Effector memory CD4-positive, alpha-beta T cell (primary cell): ENCODE data around the gene CCDC110.

Source experiments
- DNase-seq, 3 donors: peaks; one replicate each; pipeline ENCODE4 v3.0.0-alpha.2; 2020
- H3K27ac ChIP-seq: 2 replicates; pipeline ENCODE4 v1.7.0; 2013; ENCODE audit warnings: mild to moderate bottlenecking, low read length, moderate library complexity; ENCODE audit not compliant: insufficient read depth, poor library complexity, severe bottlenecking
- H3K27me3 ChIP-seq: replicated peaks from 2 replicates; pipeline ENCODE4 v1.7.0; 2013; ENCODE audit warnings: mild to moderate bottlenecking, low read length; ENCODE audit not compliant: insufficient read depth, control insufficient read depth, poor library complexity, severe bottlenecking
- H3K36me3 ChIP-seq: 2 replicates; pipeline ENCODE4 v1.7.0; 2013; ENCODE audit warnings: mild to moderate bottlenecking, low read length, moderate library complexity; ENCODE audit not compliant: control insufficient read depth, insufficient read depth
- H3K4me1 ChIP-seq: 2 replicates; pipeline ENCODE4 v1.7.0; 2013; ENCODE audit warnings: low read length, mild to moderate bottlenecking; ENCODE audit not compliant: control insufficient read depth, insufficient read depth, poor library complexity, severe bottlenecking
- H3K4me3 ChIP-seq: 2 replicates; pipeline ENCODE4 v1.7.0; 2013; ENCODE audit warnings: low read length, low read depth, mild to moderate bottlenecking; ENCODE audit not compliant: insufficient read depth, poor library complexity, severe bottlenecking
- H3K9me3 ChIP-seq: 2 replicates; pipeline ENCODE4 v1.7.0; 2013; ENCODE audit warnings: mild to moderate bottlenecking, low read length, moderate library complexity; ENCODE audit not compliant: control insufficient read depth

Gene CCDC110

GRCh38 chr4:185473247-185473646, 1.7 kb upstream of the CCDC110 start:
- H3K36me3 ChIP-seq: no peaks in the 10 kb centered on the region
- H3K4me3 ChIP-seq: no peak overlapping the region
- H3K27ac ChIP-seq: no peak overlapping the region
- no peaks in the 10 kb centered on the region for H3K9me3 ChIP-seq
- no peaks in the 10 kb centered on the region for H3K27me3 ChIP-seq
- no peak for DNase-seq
- peaks cover 8% of the 10 kb centered on the region for H3K4me1 ChIP-seq

GRCh38 chr4:185472103-185472542, 590 bp upstream of the CCDC110 start:
- Histone ChIP-seq H3K36me3 (no peaks in the 10 kb centered on the region), H3K4me3 (peak overlapping the region; percentile 69), H3K9me3 (no peaks in the 10 kb centered on the region), H3K27ac (no peak overlapping the region), H3K4me1 (peaks cover 8% of the 10 kb centered on the region), H3K27me3 (no peaks in the 10 kb centered on the region)
- no peak for DNase-seq

GRCh38 chr4:185470501-185471195, 885 bp downstream of the CCDC110 start:
- peak overlapping the region; percentile 47 for H3K4me3 ChIP-seq
- H3K4me1 ChIP-seq: peaks cover 8% of the 10 kb centered on the region
- H3K9me3 ChIP-seq: no peaks in the 10 kb centered on the region
- no peak overlapping the region for H3K27ac ChIP-seq
- no peaks in the 10 kb centered on the region for H3K27me3 ChIP-seq
- H3K36me3 ChIP-seq: no peaks in the 10 kb centered on the region
- DNase-seq: peak in 2 of 3 donors; percentile 28 to 46

- no peaks in the 10 kb centered on the region for H3K36me3 ChIP-seq
- peaks cover 8% of the 10 kb centered on the region for H3K4me1 ChIP-seq
- H3K4me3 ChIP-seq: no peak overlapping the region
- no peaks in the 10 kb centered on the region for H3K9me3 ChIP-seq
- no peaks in the 10 kb centered on the region for H3K27me3 ChIP-seq
- no peak overlapping the region for H3K27ac ChIP-seq
- DNase-seq: no peak
Measured at GRCh38 chr4:185469580-185470154, 1.9 kb downstream of the CCDC110 start.

- Histone ChIP-seq H3K4me1 (peaks cover 8% of the 10 kb centered on the region), H3K9me3 (no peaks in the 10 kb centered on the region), H3K4me3 (no peak overlapping the region), H3K27me3 (no peaks in the 10 kb centered on the region), H3K27ac (no peak overlapping the region), H3K36me3 (no peaks in the 10 kb centered on the region)
- no peak for DNase-seq
Measured at GRCh38 chr4:185468999-185469398, 2.5 kb downstream of the CCDC110 start.

GRCh38 chr4:185467991-185468390, 3.5 kb downstream of the CCDC110 start:
- H3K27me3 ChIP-seq: no peaks in the 10 kb centered on the region
- H3K9me3 ChIP-seq: no peaks in the 10 kb centered on the region
- no peak overlapping the region for H3K4me3 ChIP-seq
- no peaks in the 10 kb centered on the region for H3K36me3 ChIP-seq
- H3K27ac ChIP-seq: no peak overlapping the region
- no peak for DNase-seq
- peaks cover 8% of the 10 kb centered on the region for H3K4me1 ChIP-seq

- H3K4me3 ChIP-seq: no peak overlapping the region
- H3K9me3 ChIP-seq: no peaks in the 10 kb centered on the region
- H3K27ac ChIP-seq: no peak overlapping the region
- DNase-seq: no peak
- H3K27me3 ChIP-seq: no peaks in the 10 kb centered on the region
- H3K36me3 ChIP-seq: no peaks in the 10 kb centered on the region
- H3K4me1 ChIP-seq: peaks cover 6% of the 10 kb centered on the region
Measured at GRCh38 chr4:185467101-185467500, 4.4 kb downstream of the CCDC110 start.

- DNase-seq: no peak
- no peaks in the 10 kb centered on the region for H3K4me1 ChIP-seq
- H3K9me3 ChIP-seq: no peaks in the 10 kb centered on the region
- no peaks in the 10 kb centered on the region for H3K36me3 ChIP-seq
- no peaks in the 10 kb centered on the region for H3K27me3 ChIP-seq
- H3K4me3 ChIP-seq: no peak overlapping the region
- no peak overlapping the region for H3K27ac ChIP-seq
Measured at GRCh38 chr4:185465707-185466106, 5.8 kb downstream of the CCDC110 start.

GRCh38 chr4:185464887-185465286, 6.6 kb downstream of the CCDC110 start:
- no peak for DNase-seq

GRCh38 chr4:185464183-185464582, 7.3 kb downstream of the CCDC110 start:
- Histone ChIP-seq H3K4me3 (no peak overlapping the region), H3K36me3 (no peaks in the 10 kb centered on the region), H3K27ac (no peak overlapping the region), H3K9me3 (no peaks in the 10 kb centered on the region), H3K4me1 (no peaks in the 10 kb centered on the region), H3K27me3 (no peaks in the 10 kb centered on the region)
- DNase-seq: no peak

More at GRCh38 chr4:185464887-185465286, 6.6 kb downstream of the CCDC110 start:
- H3K27ac ChIP-seq: no peak overlapping the region
- no peak overlapping the region for H3K4me3 ChIP-seq
- no peaks in the 10 kb centered on the region for H3K27me3 ChIP-seq
- H3K36me3 ChIP-seq: no peaks in the 10 kb centered on the region
- no peaks in the 10 kb centered on the region for H3K9me3 ChIP-seq
- H3K4me1 ChIP-seq: no peaks in the 10 kb centered on the region
